Hematopoietic multipotent progenitor cell treated with erythropoietin and hydrocortisone succinate and interleukin-3 and kit ligand, for 4 days (in vitro differentiated cells): Measurements from ENCODE around the gene PKP3.
A peak's percentile ranks its signal among the peaks of the same experiment; 100 is the strongest.
"Not testable (repeated sequence)": the region's sequence is repeated elsewhere in the genome, so short reads cannot be mapped to it uniquely, and the experiment has no call there.

Experiments
- DNase-seq: peaks from one replicate; pipeline ENCODE4 v3.0.0-alpha.2; 2015

Gene PKP3

GRCh38 chr11:394034-394857 lies at the start of gene PKP3:
Gene PKP3 (plus strand): TSS chr11:394209. CDS start chr11:394293, 84 bp downstream.
- DNase-seq = no peak

- DNase-seq = no peak
Measured at GRCh38 chr11:344836-345578, 49.0 kb upstream of the PKP3 start.

GRCh38 chr11:346529-346928 lies 47.5 kb upstream of the PKP3 start:
- no peak for DNase-seq

- not testable (repeated sequence) for DNase-seq
Measured at GRCh38 chr11:349270-349954, 44.6 kb upstream of the PKP3 start.

GRCh38 chr11:350033-350722 lies 43.8 kb upstream of the PKP3 start:
- not testable (repeated sequence) for DNase-seq

GRCh38 chr11:350723-351255 lies 43.2 kb upstream of the PKP3 start:
- DNase-seq = peak; percentile 94

- DNase-seq = no peak
Measured at GRCh38 chr11:351411-351810, 42.6 kb upstream of the PKP3 start.

GRCh38 chr11:352456-353031 lies 41.5 kb upstream of the PKP3 start:
- no peak for DNase-seq

GRCh38 chr11:353179-353873 lies 40.7 kb upstream of the PKP3 start:
- DNase-seq = no peak

GRCh38 chr11:355581-356458 lies 38.2 kb upstream of the PKP3 start:
- DNase-seq = peak; percentile 87

GRCh38 chr11:356610-357009 lies 37.4 kb upstream of the PKP3 start:
- DNase-seq = no peak

GRCh38 chr11:357582-357981 lies 36.4 kb upstream of the PKP3 start:
- no peak for DNase-seq

GRCh38 chr11:358129-358800 lies 35.7 kb upstream of the PKP3 start:
- DNase-seq = no peak

- DNase-seq = no peak
Measured at GRCh38 chr11:359181-359714, 34.8 kb upstream of the PKP3 start.

- DNase-seq = no peak
Measured at GRCh38 chr11:360326-361280, 33.4 kb upstream of the PKP3 start.

GRCh38 chr11:362642-363442 lies 31.2 kb upstream of the PKP3 start:
- DNase-seq = no peak

GRCh38 chr11:363443-363805 lies 30.6 kb upstream of the PKP3 start:
- not testable (repeated sequence) for DNase-seq
